H1 (cell line): ENCODE measurements around the gene TANC1.

Experiments used
- GABPA ChIP-seq: IDR thresholded peaks from 2 replicates; pipeline ENCODE4 v1.6.1; 2011; ENCODE audit warnings: mild to moderate bottlenecking, low read length, moderate library complexity, borderline replicate concordance; ENCODE audit not compliant: insufficient read depth
- HDAC2 ChIP-seq, 2 experiments: fragments of 300-600 bp in 1 of 2; sonication (generic) in 1 of 2; IDR thresholded peaks; 2 replicates each; pipeline ENCODE4 v1.6.1; 2011 to 2012; ENCODE audit warnings: low read depth in 2 of 2, low read length in 2 of 2, mild to moderate bottlenecking in 2 of 2, moderate library complexity in 2 of 2, borderline replicate concordance in 1 of 2, inconsistent platforms in 1 of 2
- MAFK ChIP-seq: IDR thresholded peaks from 2 replicates; pipeline ENCODE4 v1.6.1; 2012; ENCODE audit warnings: low read depth, mild to moderate bottlenecking, improper control_type of control experiment, low read length
- PHF8 ChIP-seq: fragments of 200-600 bp; sonication (generic); conservative IDR thresholded peaks from 2 replicates; pipeline ENCODE4 v1.7.1; 2012; ENCODE audit warnings: low read depth, mild to moderate bottlenecking, inconsistent platforms, low read length, moderate library complexity
- SIN3A ChIP-seq, 2 experiments: IDR thresholded peaks in 1 of 2; conservative IDR thresholded peaks in 1 of 2; 2 replicates each; pipeline ENCODE4 v1.6.1; 2011 to 2012; ENCODE audit warnings: low read length in 2 of 2, improper control_type of control experiment in 1 of 2, low read depth in 1 of 2, mild to moderate bottlenecking in 1 of 2
- SP4 ChIP-seq: IDR thresholded peaks from 2 replicates; pipeline ENCODE4 v1.6.1; 2012; ENCODE audit warnings: low read length, inconsistent platforms
- TF ChIP-seq, protein P1 (sequence below): IDR thresholded peaks from 2 replicates; pipeline ENCODE4 v1.6.1; 2012; ENCODE audit warnings: inconsistent platforms
- TF ChIP-seq, protein P2 (sequence below), 3 experiments: IDR thresholded peaks; 1 replicate in 2 of 3; 2 replicates in 1 of 3; pipeline versions ENCODE4 v1.5.1 to v1.6.1; 2011; ENCODE audit warnings: low read length in 3 of 3, mild to moderate bottlenecking in 3 of 3, inconsistent platforms in 2 of 3, low read depth in 1 of 3, moderate library complexity in 1 of 3; ENCODE audit not compliant: insufficient read depth in 1 of 3; ENCODE audit errors: control extremely low read depth in 1 of 3

DNA sequence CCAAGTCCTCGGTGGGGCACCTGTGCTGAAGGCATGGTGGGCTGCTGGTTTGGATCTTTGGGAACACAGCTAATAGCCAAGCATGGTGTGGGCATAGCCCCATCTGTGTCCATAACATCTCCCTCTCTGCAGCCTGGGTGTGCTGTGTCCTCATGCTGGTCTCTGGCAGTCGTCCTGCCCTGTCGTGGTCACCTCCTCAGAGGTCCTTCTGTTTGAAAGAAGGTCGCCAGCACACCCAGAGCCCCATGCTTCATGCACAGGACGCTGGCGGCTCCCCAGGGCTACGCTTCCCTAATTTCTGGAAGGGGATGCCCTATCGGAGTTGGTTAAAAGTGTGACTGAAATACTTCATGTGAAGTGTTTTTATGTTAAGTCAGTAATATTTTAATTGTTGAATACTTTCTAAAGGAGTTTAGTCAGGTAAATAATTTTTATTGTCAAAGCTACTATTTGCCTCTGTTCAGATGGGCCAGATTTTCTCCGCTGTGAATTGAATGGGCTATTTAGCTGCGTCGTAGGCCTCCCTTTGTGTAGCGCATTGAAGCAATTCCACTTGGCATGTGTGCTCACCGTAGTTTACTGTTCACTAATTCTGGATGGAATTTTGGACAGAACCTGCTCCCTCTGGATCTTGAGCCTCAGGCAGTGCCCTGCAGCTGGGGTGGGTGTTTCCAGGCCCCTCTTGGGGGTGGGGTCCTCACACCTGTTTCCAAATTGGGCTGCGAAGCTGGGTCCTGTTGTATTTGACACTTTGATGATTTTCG is 236.1 kb downstream of the TANC1 start:
- TF ChIP-seq SP4 (no peak), SIN3A (conservative IDR thresholded peaks at IDR 0.05 in 1 of 2, IDR thresholded peaks at IDR 0.05 in 1 of 2; ENCODE audit: low read depth in 1 of 2, low read length in 2 of 2) (no peak), HDAC2 (IDR thresholded peaks at IDR 0.05; ENCODE audit: borderline replicate concordance in 1 of 2, low read depth in 2 of 2, low read length in 2 of 2) (no peak), MAFK (no peak), PHF8 (no peak), GABPA (no peak)
- TF ChIP-seq, protein P1, sequence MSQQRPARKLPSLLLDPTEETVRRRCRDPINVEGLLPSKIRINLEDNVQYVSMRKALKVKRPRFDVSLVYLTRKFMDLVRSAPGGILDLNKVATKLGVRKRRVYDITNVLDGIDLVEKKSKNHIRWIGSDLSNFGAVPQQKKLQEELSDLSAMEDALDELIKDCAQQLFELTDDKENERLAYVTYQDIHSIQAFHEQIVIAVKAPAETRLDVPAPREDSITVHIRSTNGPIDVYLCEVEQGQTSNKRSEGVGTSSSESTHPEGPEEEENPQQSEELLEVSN = no peak
- TF ChIP-seq, protein P2, sequence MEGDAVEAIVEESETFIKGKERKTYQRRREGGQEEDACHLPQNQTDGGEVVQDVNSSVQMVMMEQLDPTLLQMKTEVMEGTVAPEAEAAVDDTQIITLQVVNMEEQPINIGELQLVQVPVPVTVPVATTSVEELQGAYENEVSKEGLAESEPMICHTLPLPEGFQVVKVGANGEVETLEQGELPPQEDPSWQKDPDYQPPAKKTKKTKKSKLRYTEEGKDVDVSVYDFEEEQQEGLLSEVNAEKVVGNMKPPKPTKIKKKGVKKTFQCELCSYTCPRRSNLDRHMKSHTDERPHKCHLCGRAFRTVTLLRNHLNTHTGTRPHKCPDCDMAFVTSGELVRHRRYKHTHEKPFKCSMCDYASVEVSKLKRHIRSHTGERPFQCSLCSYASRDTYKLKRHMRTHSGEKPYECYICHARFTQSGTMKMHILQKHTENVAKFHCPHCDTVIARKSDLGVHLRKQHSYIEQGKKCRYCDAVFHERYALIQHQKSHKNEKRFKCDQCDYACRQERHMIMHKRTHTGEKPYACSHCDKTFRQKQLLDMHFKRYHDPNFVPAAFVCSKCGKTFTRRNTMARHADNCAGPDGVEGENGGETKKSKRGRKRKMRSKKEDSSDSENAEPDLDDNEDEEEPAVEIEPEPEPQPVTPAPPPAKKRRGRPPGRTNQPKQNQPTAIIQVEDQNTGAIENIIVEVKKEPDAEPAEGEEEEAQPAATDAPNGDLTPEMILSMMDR (IDR thresholded peaks at IDR 0.05; ENCODE audit: control extremely low read depth in 1 of 3, insufficient read depth in 1 of 3, low read depth in 1 of 3, low read length in 3 of 3) = no peak
